HG03139 (cell line): Measurements from ENCODE around the gene HOXC9.

Experiments used
- ATAC-seq: cut with Tn5 transposase; IDR thresholded peaks from one replicate; pipeline ENCODE4 v1.9.1; 2021; ENCODE audit not compliant: unreplicated experiment

The HOXC9 gene

DNA sequence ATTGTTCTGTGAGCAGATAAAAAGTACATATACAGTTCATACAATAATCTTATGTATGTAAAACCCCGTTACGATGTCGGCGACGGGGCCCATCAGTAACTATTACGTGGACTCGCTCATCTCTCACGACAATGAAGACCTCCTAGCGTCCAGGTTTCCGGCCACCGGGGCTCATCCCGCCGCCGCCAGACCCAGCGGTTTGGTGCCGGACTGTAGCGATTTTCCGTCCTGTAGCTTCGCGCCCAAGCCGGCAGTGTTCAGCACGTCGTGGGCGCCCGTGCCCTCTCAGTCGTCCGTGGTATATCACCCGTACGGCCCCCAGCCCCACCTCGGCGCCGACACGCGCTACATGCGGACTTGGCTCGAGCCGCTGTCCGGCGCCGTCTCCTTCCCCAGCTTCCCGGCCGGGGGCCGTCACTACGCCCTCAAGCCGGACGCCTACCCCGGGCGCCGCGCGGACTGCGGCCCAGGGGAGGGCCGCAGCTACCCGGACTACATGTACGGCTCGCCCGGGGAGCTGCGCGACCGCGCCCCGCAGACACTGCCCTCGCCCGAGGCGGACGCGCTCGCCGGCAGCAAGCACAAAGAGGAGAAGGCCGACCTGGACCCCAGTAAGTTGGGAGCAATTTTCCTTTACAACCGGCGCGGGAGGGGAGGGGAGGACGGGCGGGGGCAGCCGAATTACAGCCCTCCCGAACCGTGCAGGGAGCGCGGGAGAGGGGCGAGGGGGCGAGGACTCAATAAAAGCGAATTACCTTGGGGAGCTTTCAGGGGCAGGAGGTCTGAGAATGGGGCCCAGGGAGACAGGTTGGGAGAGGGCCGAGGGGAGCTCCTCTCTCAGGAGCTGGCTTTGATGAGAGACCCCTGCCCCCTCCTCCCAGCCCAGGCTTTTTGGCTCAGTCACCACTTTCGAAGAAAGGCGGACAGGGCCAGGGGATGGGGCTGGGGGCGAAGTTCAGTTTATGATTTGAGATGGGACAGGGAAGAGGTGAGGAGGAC lies at the start of gene HOXC9:
HOXC9 (plus strand) TSS at position 46 of the 999 bp plus-strand sequence; CDS start at position 74, 28 bp downstream.
- ATAC-seq = no peak

DNA sequence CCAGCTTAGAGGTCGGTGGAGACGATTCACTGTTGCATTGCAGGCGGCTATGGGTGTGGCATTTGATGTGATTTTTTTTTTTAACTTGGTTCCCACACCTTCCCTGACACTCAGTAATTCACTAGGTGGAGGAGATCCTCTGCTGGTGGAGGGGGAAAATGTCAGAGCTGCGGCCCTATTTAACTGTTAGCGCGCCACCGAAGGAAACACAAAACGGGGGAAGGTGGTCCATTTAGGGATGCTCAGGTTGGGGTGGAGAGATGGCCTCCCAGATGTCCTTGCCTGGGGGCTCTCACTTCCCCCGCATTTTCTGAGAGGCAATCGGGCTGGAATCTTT lies 49.6 kb upstream of the HOXC9 start:
- no peak for ATAC-seq

DNA sequence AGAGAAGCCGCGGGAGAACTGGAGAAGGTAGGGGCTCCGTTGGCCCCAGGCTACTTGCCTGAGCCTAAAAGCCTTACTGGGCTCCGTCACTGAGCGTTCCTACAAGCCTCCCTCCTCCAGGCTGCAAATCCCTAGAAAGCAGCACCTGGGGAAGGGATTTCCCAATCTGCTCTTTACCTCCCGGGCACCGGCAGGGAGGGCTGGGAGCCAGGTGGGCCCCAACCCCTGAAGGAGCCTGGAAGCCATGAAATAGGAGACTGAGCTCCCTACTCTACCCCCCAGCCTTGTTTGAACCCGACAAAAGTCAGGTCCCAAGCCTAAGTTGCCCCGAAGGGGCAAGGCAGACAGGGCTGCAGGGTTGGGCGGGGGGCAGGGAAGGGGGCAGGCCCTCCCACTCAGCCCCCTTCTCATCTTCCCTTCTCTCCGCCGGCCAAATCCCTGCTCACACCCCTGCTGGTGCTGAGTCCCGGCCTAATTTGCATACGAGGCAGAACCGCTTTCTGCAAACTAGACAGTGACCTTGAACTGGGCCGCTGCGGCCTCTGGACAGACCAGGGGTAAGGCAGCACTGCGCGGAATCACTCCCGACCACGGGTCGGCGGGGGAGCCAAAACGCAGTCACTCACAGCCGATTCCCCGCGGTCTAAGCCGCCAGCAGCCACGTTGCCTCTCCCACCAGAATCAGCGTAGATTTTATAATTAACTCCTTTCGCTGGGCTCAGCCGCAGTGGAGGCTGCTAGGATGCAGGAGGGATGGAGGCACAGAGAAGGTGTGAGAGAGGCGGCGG lies 49.0 kb upstream of the HOXC9 start:
- no peak for ATAC-seq

DNA sequence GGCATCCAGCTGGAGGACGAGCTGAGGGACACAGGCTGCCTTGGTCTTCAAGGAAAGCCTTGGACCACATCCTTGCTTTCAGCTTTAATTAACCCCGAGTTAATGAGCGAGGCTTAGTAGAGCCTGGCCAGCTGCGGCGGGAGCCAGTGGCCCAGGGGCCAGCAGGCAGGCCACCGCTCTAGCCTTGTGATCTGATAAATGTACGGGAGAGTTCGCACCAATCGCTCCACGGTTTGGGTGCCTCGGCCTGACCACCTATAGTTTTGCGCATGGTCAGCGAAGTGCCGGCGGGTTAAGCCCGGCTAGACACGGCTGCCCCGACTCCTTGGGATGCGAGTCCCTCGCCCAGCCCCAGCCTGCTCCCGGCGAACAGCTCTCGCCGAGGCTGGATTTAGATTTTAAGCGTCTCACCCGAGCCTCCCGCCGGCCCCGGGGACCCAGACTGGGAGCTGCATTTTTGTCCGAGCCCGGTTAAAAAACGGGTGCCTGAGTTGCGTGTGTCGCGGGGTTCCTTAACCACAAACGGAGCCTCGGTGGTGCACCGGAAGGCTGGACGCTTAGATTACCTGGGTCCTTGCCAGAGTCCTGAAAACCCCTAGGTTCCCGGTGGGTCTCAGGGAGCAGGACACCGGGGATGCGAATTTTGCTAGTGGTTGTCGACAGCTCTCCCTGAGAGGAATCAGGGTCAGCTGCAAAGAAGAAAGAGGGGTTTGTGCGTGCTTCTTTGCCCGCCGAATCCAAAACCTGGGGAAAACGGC lies 48.2 kb upstream of the HOXC9 start:
- ATAC-seq = no peak

DNA sequence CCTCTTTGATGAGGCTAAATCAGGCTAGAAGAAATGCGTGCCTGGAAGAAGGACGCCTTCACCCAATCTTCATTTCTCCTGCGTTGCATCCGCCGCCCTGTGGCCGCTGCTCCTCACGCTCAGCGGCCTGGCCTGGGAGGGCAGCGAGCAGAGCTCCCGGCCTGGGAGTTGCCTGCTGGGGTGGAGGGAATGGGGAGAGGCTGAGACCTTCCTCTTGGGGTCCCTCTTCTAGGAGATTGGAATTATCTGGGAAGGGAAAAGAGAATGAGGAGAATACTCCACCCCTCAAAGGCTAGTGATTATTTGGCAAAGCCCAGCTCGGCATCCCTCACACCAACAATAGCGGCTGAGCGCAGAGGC lies 47.6 kb upstream of the HOXC9 start:
- no peak for ATAC-seq

DNA sequence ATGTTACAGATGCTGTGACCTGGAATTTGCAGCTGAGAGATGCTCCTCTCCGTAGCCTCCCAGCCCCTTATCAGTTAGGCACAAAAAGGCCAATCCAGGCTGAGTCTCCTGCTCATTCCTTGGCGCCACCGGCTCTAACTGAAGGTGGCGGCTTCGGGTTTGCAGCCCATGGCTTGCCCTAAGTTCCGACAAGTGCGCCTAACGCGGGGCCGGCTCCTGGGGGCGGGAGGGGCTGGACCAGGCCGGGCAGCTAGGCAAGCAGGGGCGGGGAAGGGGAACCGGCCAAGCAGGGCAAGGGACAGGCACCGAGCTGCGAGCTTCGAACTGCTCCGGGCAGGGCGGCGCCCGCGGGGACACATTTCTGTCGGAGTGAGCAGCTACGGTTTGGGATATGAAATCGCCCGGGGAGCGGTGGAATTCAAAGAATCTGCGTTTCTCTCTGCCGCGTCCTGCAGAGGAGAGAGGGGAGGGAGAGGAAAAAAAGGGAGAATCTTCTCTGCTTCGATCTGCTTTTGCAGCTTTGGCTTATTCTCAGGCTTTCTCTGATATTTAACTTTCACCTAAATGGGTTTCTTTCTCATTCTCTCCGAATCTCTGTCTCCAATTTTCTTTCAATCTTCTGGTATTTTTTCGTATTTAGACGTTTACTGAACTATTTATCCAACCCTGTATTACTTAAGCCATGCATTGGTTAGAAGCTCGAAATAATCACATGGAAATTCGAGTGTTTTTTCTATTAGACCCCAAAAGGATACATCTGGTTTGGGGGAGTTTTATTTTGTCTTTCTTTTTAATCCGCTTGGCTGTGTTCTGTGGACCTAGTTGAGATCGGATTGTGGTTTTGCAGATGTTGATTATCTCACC lies 46.9 kb upstream of the HOXC9 start:
- no peak for ATAC-seq

DNA sequence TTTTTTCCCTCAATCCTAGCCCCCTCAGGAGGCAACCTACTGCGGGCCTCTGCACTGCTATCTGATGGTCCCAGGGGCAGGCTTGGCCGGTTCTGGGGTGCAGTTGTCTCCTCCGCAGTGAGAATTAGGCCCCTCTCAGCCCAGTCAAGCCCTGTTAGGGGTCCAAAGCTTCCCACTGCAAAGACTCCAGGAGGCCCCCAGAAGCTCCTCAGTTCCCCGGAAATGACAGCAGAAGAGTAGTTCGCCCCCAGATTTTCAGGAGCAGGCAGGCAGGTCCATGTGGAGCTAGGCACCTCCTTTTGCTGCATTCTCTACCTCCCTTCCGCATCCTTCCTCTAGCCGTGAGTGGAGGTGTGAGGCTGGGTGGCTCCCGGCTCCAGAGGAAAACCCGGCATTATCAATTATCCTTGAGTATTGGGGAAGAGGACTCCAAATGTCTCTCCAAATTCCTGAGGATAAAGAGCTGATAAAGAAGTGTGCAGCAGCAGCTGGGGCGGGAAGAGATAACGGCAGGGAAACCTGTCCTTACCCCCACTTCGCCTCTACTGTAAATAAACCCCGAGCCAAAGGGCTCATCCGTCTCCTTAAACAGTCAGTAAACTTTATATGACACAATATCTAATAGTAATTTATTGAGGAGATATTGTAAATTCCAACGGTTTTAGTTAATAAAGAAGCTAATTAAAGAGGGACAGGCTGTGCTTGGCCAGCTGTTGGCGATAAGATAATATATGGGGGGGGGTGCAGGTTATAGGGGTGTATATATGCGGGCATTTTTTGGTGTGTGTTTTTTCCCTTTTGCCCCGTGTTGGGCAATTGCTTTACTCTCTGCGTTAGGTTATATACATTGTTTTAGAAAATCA lies 45.9 kb upstream of the HOXC9 start:
- no peak for ATAC-seq

DNA sequence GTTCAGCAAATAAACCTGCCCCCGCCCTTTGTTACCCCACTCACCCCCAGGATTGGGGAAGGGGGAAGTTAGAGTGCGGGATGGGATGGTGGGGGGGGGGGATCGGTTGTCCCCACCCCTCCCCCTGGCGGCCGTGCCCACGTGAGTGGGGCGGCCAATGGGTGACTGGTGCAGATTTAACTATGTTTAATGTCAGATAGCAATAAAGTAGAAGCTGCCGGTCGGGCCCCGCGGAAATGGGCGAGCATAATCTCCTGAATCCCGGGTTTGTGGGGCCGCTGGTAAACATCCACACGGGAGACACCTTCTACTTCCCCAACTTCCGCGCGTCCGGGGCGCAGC lies 45.3 kb upstream of the HOXC9 start, which contains the start of gene HOXC12:
HOXC12 (plus strand) TSS at position 210 of the 342 bp plus-strand sequence; CDS start at position 237, 27 bp downstream.
- no peak for ATAC-seq

DNA sequence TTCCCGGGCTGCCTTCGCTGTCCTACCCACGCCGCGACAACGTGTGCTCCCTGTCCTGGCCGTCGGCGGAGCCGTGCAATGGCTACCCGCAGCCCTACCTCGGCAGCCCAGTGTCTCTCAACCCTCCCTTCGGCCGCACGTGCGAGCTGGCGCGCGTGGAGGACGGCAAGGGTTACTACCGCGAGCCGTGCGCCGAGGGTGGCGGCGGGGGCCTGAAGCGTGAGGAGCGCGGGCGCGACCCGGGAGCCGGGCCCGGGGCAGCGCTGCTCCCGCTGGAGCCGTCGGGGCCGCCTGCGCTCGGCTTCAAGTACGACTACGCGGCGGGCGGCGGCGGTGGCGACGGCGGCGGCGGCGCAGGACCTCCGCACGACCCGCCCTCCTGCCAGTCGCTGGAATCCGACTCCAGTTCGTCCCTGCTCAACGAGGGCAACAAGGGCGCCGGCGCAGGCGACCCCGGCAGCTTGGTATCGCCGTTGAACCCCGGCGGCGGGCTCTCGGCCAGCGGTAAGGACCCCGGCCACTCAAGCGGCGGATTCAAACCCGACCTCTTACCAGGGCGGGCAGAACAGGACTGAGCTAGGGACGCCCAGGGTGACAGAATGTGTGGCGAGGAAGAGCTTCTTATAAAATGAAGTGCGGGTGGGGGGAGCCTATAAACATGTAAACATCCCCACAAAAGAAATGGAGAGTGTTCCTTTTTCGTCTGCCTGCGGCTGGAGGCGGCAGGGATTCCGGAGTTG lies 44.8 kb upstream of the HOXC9 start:
- ATAC-seq = no peak

DNA sequence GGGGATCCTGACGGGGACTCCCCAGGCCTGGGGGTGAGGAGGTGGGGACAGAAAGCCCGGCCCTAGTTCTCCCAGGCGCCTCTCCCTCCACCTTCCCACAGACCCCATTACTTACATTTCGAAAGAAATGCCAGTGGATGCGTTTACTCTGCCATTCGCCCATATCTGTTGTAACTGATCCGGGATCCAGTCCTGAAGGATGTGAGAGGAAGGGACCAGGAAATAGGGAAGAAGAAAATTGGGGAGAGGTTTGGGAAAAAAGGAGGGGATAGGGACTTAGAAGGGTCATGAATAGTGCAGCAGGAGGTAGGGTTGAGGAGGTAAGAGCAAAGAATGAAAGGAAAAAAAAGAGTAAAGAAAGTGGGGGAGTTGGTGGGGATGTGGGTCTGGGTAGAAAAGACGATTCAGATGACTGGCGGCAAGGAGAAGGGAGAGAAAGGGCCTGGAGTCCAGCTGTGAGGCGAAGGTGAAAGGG lies 44.1 kb upstream of the HOXC9 start:
- ATAC-seq = no peak

DNA sequence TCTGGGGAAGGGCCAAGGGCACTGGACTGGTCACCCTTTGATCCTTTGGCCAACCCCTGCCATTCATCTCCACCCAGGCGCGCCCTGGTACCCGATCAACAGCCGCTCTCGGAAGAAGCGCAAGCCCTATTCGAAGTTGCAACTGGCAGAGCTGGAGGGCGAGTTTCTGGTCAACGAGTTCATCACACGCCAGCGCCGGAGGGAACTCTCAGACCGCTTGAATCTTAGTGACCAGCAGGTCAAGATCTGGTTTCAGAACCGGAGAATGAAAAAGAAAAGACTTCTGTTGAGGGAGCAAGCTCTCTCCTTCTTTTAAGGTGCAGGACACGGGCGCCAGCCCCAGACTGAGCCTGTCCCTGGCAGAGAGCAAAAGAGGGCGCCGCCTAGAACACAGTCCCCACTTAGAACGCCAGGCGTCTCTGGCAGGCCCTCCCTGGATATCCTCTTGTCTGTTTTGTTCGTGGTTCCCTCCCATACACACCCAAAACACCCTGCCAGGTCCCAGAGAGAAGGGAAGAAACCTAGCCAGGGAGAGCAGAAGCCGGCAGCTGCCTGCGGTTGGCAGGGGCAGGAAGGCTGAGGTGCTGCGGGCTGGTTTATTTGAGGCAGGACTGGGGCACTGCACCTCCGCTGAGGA lies 43.6 kb upstream of the HOXC9 start:
- ATAC-seq = no peak

DNA sequence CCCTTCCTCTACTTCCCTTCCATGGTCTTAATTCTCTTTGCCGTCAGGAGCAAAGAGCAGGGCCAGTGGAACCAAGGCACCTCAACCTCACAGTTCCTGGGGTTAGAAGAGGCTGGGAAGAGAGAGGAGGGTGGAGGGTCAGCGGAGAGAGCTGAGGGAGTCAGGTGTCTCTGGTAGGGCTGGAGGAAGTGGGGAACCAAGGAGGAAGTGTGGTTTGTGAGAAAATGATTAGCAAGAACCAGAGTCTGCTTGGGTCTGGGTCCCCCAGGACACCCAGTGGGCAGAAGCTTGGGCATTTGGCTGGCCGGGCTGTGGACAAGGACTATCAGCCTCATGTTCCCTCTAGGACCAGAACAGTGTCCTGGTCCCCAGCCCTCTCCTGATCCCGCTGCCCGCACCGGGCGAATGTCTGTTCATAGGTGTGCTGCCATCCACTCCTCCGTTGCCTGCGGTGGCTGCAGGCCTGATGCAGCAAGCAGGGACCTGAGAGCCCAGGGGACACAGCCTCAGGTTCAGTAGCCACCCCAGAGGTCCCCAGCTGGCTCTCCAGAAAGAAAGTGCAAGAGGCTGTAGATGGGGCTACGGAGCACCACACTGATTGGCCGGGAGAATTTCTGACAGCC lies 42.9 kb upstream of the HOXC9 start:
- no peak for ATAC-seq

DNA sequence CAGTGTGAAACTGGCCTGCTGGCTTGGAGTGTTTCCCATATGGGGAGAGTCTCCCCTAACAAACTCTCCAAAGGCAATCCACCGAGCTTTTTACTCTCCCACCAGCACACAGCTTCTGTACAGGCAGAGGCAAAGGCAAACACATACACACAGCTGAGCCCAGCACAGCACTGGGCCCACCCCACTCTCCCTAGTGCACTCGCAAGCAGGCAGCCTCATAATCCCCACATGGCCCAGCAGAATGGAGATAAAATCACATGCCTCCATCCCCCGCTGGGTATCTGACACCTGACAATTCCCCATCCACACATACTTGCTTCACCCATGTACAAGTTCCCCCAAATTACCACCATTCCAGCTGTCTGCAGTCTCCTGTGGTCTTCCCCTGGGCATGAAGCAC lies 41.8 kb upstream of the HOXC9 start:
- ATAC-seq = no peak

DNA sequence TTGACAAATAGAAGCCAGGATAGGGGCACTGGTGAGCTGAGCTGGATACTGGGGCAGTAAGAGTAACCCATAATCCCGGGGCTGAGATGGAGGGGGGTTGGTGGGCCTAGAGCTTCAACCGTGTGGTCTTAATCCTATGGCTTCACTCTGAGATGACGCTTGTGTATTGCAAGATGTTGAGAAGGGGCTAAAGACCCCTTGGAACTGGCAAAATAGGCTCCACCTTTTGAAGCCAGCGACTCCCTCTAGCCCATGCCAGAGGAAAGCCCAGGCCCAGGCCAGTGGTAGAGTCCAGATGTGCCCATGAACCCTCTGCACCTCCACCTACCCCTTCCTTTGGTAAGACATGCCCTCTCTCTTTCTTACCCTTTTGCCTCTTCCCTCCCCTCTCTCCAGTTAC lies 40.6 kb upstream of the HOXC9 start:
- ATAC-seq = no peak

DNA sequence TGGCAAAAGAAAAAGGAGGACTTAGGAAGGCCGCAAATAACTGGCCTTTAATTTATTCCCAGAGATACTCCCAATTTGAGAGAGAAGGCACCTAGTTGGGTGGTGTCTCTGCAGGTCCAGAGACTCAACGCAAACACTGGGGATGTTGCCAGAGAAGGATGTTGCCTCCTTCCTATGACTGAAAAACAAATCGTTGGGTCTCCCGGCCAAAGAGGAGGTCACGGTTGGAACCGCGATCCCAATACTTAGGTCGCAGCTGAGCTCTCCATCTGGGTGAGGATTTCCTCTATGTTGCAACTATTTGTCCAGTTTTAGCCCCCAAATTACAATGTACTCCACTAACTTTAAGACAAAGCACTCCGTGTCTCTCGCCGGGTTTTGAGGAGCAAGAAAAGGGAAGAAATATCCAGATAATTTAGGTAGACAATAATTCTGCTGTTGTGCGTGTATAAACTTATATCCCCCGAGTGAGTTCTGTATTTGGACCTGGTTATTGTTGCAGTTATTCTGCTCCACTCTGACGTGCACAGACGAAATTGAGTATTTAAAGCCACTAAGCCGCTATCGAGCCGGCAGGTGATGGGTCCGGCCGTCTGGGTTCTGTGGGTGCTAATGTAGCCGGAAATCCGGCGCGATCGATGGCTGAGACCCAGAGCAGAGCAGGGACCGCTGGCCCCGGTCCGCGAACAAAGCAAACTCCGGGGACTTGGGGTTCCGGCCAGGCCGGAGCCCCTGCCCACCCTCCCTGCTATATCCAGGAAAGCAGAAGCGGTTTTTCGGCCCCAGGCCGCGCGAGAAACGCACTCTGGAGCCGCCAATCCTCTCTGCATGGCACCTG lies 39.6 kb upstream of the HOXC9 start:
- ATAC-seq = no peak

DNA sequence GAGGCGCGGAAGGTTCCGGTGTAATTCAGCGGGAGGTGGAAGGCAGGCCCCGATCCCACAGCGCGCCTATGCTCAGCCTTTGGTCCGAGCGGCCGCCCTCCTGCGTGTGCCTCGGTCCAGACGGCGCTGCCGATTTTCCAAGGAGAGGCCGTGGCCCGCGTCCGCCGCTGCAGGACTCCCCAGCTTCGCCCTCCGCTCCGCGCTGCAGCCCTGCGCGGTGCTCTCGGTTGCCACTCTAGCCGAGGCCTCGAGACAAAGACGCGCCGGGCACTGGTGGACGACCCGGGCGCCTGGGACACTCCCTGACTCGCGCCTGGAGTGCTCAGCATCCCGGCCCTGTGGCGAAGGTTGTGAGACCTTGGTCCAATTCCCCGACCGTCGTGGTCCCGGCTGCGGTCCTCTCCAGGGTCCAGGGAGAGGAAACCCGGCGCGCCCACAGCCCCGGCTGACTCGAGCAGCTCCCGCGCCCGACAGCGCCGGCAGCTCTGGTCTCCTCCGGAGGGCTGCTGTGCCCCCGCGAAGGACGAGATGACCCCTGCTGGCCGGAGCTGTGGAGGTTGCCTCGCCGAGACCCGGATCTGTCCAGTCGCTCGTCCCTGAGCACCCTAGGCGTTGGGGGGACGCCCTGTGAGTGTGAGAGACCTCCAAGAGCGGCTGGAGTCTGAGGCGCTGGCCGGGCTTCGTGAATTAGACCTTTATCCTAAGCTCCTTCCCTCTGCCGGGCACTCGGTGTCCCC lies 38.8 kb upstream of the HOXC9 start:
- no peak for ATAC-seq
